ENCODE results near the gene FOXB1. TPM values are rescaled to one million over a fixed set of nuclear protein-coding genes. Genes with fewer than 3 reads are reported as not detected.

Gene FOXB1
- total RNA-seq, 1 experiment from 2014 or later, result 0.64 TPM

DNA sequence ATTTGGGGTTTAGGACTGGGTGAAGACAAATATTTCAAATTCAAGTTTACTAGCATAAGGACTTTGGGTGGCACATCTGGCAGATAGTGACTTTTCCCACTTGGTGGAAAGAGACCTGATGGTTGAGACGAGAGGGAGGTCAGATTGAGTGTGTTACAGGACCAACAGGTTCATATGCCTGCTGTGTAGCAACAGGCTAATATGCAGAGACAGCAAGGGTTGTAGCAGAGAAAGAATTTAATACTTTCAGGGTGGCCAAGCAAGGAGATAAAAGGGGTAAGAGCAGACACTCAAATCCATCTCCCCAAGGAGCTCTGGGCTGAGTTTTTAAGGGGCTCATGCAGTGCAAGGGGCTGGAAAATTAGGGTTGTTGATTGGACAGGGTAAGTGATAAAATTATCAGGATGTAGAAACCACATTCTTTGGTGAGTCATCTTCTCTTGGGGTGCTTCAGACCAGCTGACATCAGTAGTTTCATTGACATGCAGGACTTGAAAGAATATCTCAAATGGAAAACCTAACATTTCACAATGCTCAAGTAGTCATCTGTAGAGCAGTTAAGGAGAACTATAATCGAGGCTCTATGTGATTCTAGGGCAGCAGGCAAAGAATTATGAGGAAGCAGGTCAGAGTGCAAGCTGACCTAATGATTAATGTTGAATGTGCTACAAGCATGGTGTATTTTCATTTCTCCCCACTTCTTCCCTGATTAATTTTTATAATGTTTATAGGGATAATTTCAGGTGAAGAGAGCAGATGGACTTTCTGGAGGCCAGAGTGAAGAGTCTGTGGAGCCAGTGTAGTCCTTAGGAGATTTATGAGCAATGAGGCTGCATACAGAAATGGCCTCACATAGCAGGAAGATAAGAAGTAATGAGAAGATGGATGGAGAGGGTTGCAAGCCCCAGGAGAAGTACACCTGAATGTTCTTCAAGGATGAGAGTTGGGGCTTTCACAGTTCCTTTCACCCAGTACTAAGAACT lies 13.7 kb downstream of the FOXB1 start:
- BruUV-seq (replicated peaks), result no TSS peak
- POLR2A ChIA-PET, result no interaction called here
- in situ Hi-C loops (cut with HindIII; ENCODE audit: low pct_unique_long_range_greater_than_20kb, low sequenced_read_pairs), result no loop called here
- Histone ChIP-seq H3K27me3 (ENCODE audit: control insufficient read depth, insufficient read depth, low read length) (0 out of 2 replicates have a peak, but pooled peaks cover 2% of the 10 kb centered on the region), H3K36me3 (ENCODE audit: control insufficient read depth, insufficient read depth, low read length) (no peaks in the 10 kb centered on the region; the same call in 1 of the 2 replicates), H3K4me3 (ENCODE audit: low read depth in 2 of 2, low read length in 2 of 2) (no peak overlapping the region), H3K4me1 (ENCODE audit: control insufficient read depth, insufficient read depth, low read length) (no peaks in the 10 kb centered on the region), H3K9me3 (ENCODE audit: control insufficient read depth, insufficient read depth, low read depth, low read length) (no peaks in the 10 kb centered on the region), H3K27ac (ENCODE audit: low read length) (no peak overlapping the region)
- DNase-seq (ENCODE audit: low read depth, low spot score) (no peak), ATAC-seq (no peak)
- TF ChIP-seq, protein P1, sequence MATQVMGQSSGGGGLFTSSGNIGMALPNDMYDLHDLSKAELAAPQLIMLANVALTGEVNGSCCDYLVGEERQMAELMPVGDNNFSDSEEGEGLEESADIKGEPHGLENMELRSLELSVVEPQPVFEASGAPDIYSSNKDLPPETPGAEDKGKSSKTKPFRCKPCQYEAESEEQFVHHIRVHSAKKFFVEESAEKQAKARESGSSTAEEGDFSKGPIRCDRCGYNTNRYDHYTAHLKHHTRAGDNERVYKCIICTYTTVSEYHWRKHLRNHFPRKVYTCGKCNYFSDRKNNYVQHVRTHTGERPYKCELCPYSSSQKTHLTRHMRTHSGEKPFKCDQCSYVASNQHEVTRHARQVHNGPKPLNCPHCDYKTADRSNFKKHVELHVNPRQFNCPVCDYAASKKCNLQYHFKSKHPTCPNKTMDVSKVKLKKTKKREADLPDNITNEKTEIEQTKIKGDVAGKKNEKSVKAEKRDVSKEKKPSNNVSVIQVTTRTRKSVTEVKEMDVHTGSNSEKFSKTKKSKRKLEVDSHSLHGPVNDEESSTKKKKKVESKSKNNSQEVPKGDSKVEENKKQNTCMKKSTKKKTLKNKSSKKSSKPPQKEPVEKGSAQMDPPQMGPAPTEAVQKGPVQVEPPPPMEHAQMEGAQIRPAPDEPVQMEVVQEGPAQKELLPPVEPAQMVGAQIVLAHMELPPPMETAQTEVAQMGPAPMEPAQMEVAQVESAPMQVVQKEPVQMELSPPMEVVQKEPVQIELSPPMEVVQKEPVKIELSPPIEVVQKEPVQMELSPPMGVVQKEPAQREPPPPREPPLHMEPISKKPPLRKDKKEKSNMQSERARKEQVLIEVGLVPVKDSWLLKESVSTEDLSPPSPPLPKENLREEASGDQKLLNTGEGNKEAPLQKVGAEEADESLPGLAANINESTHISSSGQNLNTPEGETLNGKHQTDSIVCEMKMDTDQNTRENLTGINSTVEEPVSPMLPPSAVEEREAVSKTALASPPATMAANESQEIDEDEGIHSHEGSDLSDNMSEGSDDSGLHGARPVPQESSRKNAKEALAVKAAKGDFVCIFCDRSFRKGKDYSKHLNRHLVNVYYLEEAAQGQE (IDR thresholded peaks at IDR 0.05; ENCODE audit: insufficient read depth in 1 of 2, low read depth in 2 of 2, low read length in 1 of 2), result no peak
- TF ChIP-seq, protein P2, sequence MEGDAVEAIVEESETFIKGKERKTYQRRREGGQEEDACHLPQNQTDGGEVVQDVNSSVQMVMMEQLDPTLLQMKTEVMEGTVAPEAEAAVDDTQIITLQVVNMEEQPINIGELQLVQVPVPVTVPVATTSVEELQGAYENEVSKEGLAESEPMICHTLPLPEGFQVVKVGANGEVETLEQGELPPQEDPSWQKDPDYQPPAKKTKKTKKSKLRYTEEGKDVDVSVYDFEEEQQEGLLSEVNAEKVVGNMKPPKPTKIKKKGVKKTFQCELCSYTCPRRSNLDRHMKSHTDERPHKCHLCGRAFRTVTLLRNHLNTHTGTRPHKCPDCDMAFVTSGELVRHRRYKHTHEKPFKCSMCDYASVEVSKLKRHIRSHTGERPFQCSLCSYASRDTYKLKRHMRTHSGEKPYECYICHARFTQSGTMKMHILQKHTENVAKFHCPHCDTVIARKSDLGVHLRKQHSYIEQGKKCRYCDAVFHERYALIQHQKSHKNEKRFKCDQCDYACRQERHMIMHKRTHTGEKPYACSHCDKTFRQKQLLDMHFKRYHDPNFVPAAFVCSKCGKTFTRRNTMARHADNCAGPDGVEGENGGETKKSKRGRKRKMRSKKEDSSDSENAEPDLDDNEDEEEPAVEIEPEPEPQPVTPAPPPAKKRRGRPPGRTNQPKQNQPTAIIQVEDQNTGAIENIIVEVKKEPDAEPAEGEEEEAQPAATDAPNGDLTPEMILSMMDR (IDR thresholded peaks at IDR 0.05), result no peak
- TF ChIP-seq TCF7L2 (IDR thresholded peaks at IDR 0.05; ENCODE audit: low read depth, low read length) (no peak), SIN3A (IDR thresholded peaks at IDR 0.05; ENCODE audit: borderline replicate concordance, insufficient read depth, low read depth, low read length) (no peak), POLR2AphosphoS5 (IDR thresholded peaks at IDR 0.05; ENCODE audit: low read depth, low read length) (no peak)
- intact Hi-C loops (cut with micrococcal nuclease; ENCODE audit: unreplicated experiment), result no loop called here
- CTCF ChIA-PET, result no interaction called here

DNA sequence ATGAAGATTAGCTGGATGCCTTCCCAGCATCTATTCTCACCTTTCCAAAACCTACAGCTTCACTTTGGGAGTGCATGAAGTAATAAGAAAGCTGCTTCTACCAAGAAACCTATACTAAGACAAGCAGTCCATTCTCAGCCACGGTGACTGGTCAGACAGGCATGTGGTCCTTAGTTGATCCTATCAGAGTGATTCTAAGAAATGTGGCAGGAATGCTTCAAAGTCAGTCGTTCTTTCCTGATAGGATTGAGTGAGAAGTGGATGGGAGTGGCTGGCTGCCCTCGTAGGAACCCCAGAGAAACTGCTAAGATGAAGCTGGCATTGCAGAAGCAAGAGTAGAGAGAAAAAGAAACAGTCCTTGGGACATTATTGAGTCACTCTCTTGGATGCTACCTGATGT lies 16.6 kb downstream of the FOXB1 start:
- ChIA-PET CTCF (no interaction called here), POLR2A (no interaction called here)
- intact Hi-C loops (cut with micrococcal nuclease; ENCODE audit: unreplicated experiment), result no loop called here
- TF ChIP-seq TCF7L2 (IDR thresholded peaks at IDR 0.05; ENCODE audit: low read depth, low read length) (no peak), SIN3A (IDR thresholded peaks at IDR 0.05; ENCODE audit: borderline replicate concordance, insufficient read depth, low read depth, low read length) (no peak), POLR2AphosphoS5 (IDR thresholded peaks at IDR 0.05; ENCODE audit: low read depth, low read length) (no peak)
- TF ChIP-seq, protein P1 (IDR thresholded peaks at IDR 0.05; ENCODE audit: insufficient read depth in 1 of 2, low read depth in 2 of 2, low read length in 1 of 2), result no peak
- TF ChIP-seq, protein P2 (IDR thresholded peaks at IDR 0.05), result no peak
- DNase-seq (ENCODE audit: low read depth, low spot score) (no peak), ATAC-seq (no peak)
- H3K4me3 ChIP-seq (ENCODE audit: low read depth in 2 of 2, low read length in 2 of 2), result no peak overlapping the region
- no peaks in the 10 kb centered on the region for H3K27me3 ChIP-seq (ENCODE audit: control insufficient read depth, insufficient read depth, low read length)
- H3K36me3 ChIP-seq (ENCODE audit: control insufficient read depth, insufficient read depth, low read length), result no peaks in the 10 kb centered on the region
- no TSS peak for BruUV-seq (replicated peaks)
- H3K4me1 ChIP-seq (ENCODE audit: control insufficient read depth, insufficient read depth, low read length), result no peaks in the 10 kb centered on the region
- H3K9me3 ChIP-seq (ENCODE audit: control insufficient read depth, insufficient read depth, low read depth, low read length), result no peaks in the 10 kb centered on the region
- no peak overlapping the region for H3K27ac ChIP-seq (ENCODE audit: low read length)
- in situ Hi-C loops (cut with HindIII; ENCODE audit: low pct_unique_long_range_greater_than_20kb, low sequenced_read_pairs), result no loop called here

Data from Panc1 (cell line).